Muscle of leg (tissue), 16 donors: ENCODE measurements around the gene PTH. TPM values are rescaled to one million over a fixed set of nuclear protein-coding genes. Genes with fewer than 3 reads are reported as not detected.
A peak's percentile ranks its signal among the peaks of the same experiment; 100 is the strongest.

Experiments used
- DNase-seq: peaks from one replicate; pipeline ENCODE4 v3.0.0; 2013
- H3K27ac ChIP-seq: one replicate; pipeline ENCODE4 v1.5.1; 2013; ENCODE audit warnings: mild to moderate bottlenecking, low read length, control low read depth
- H3K27me3 ChIP-seq: one replicate; pipeline ENCODE4 v1.6.1; 2013; ENCODE audit warnings: low read length; ENCODE audit not compliant: control insufficient read depth, insufficient read depth
- H3K36me3 ChIP-seq: one replicate; pipeline ENCODE4 v1.6.1; 2013; ENCODE audit warnings: low read length; ENCODE audit not compliant: control insufficient read depth, insufficient read depth
- H3K4me1 ChIP-seq: one replicate; pipeline ENCODE4 v1.6.1; 2013; ENCODE audit warnings: low read length; ENCODE audit not compliant: control insufficient read depth, insufficient read depth
- H3K4me3 ChIP-seq: one replicate; pipeline ENCODE4 v1.5.1; 2013; ENCODE audit warnings: low read length, control low read depth
- H3K9me3 ChIP-seq: replicated peaks from 2 replicates; pipeline ENCODE4 v1.6.1; 2013; ENCODE audit warnings: low read depth, low read length; ENCODE audit not compliant: control insufficient read depth
- WGBS: methylation state at CpG from one replicate; pipeline ENCODE4 v1.1.5; 2013; ENCODE audit warnings: missing lambda C conversion rate; ENCODE audit not compliant: insufficient coverage; 5-methylcytosine and 5-hydroxymethylcytosine counted together
- long read RNA-seq, 11 donors: transcript quantifications; one replicate each; lab custom pipeline, GENCODE V29; 2026
- polyA plus RNA-seq, 8 donors: library from polyadenylated mRNA; unstranded; fragments of 120-200 nt; gene quantifications; one replicate each; pipeline versions ENCODE4 v1.2.1 to v1.2.3, GENCODE V29; 2013; ENCODE audit warnings: inconsistent platforms in 1 of 8, low replicate concordance in 1 of 8; ENCODE audit not compliant: insufficient read length in 8 of 8, insufficient read depth in 1 of 8
- total RNA-seq: library from RNA; stranded (reverse); fragments of 120-200 nt; gene quantifications from one replicate; pipeline ENCODE4 v1.2.4, GENCODE V29; 2013

Gene PTH
- total RNA-seq = not detected
- polyA plus RNA-seq = not detected
- long read RNA-seq, donor 1 = 0 reads
- long read RNA-seq, donor 2 = 0 reads
- long read RNA-seq, donor 3 = 0 reads
- long read RNA-seq, donor 4 = 0 reads
- long read RNA-seq, donor 5 = 0 reads
- long read RNA-seq, donor 6 = 0 reads
- long read RNA-seq, donor 7 = 0 reads
- long read RNA-seq, donor 8 = 0 reads
- long read RNA-seq, donor 9 = 0 reads
- long read RNA-seq, donor 10 = 0 reads
- long read RNA-seq, donor 11 = 0 reads

DNA sequence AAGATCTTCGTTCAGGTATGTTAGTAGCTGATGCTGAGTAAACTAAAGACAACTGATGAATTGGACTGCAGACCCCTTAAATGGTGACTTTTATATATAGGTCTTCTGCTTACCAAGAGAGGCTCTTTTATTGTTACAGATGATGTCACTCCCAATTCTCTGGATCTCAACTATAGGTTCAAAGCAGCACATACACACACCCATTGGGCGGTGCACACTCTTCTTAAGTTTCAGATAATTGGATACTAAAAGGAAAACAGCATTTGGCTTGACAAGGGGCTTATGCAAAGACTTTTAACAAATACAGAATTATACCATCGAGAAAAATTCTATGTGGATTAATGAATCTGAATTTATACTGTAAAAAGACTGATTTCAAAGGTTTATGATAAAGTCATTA, at the start of gene PTH:
PTH (minus strand) TSS at position 69 of the 400 bp plus-strand sequence. CDS start 3,142 bp downstream, outside the sequence.
- peaks cover 2% of the 10 kb centered on the region for H3K27me3 ChIP-seq
- no CpG with 5 or more reads among the region's 3 CpGs for WGBS

DNA sequence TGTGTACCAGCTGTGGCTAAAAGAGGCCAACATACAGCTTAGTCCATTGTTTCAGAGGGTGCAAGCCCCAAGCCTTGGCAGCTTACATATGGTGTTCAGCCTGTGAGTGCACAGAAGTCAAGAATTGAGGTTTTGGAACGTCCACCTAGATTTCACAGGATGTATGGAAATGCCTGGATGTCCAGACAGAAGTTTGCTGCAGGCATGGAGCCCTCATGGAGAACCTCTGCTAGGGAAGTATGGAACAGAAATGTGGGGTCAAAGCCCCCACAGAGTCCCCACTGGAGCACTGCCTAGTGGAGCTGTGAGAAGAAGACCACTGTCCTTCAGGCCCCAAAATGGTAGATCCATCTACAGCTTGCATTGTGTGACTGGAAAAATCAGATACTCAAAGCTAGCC, 42.2 kb upstream of the PTH start:
- 55% methylated on average over 1 of the region's 1 CpG for WGBS
- no peak overlapping the region for H3K4me3 ChIP-seq
- no peaks in the 10 kb centered on the region for H3K27me3 ChIP-seq
- peaks cover 8% of the 10 kb centered on the region for H3K9me3 ChIP-seq
- H3K27ac ChIP-seq = no peak overlapping the region
- no peaks in the 10 kb centered on the region for H3K36me3 ChIP-seq
- DNase-seq = no peak
- no peaks in the 10 kb centered on the region for H3K4me1 ChIP-seq

More for the DNA sequence above, at the start of gene PTH:
- Histone ChIP-seq H3K4me1 (no peaks in the 10 kb centered on the region), H3K4me3 (no peak within 1 kb of the TSS), H3K36me3 (no peaks in the 10 kb centered on the region), H3K9me3 (no peaks in the 10 kb centered on the region), H3K27ac (no peak within 1 kb of the TSS)
- no peak for DNase-seq

DNA sequence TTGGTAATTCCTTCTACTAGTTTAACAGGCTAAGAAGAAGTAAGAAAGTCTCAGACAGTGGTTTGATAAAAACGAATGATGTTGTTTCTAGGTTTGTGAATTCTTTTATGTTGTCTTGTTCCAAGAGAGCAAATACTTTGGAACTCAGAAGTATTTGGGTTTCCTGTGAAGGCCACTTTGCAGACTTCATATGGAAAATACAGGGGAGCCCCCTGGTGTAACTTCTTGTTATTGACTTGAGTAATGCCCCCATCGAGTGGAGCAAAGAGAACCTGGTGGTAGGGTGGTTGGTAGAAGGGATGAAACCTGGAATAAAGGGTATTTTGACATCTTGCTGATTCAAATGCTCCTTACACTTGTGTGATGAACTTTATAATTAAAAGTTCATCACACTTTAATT, 40.0 kb upstream of the PTH start:
- Histone ChIP-seq H3K36me3 (no peaks in the 10 kb centered on the region), H3K4me3 (no peak overlapping the region), H3K27ac (no peak overlapping the region), H3K4me1 (no peaks in the 10 kb centered on the region), H3K27me3 (no peaks in the 10 kb centered on the region), H3K9me3 (peaks cover 8% of the 10 kb centered on the region)
- no peak for DNase-seq
- 47% methylated on average over 2 of the region's 2 CpGs for WGBS

GRCh38 chr11:13534358-13534757, 38.6 kb upstream of the PTH start:
- no peaks in the 10 kb centered on the region for H3K27me3 ChIP-seq
- H3K36me3 ChIP-seq = no peaks in the 10 kb centered on the region
- WGBS = 76% methylated on average over 6 of the region's 7 CpGs
- no peak for DNase-seq
- H3K4me3 ChIP-seq = no peak overlapping the region
- no peak overlapping the region for H3K27ac ChIP-seq
- peaks cover 8% of the 10 kb centered on the region for H3K9me3 ChIP-seq
- no peaks in the 10 kb centered on the region for H3K4me1 ChIP-seq

GRCh38 chr11:13525257-13525656, 29.5 kb upstream of the PTH start:
- Histone ChIP-seq H3K27me3 (no peaks in the 10 kb centered on the region), H3K4me1 (no peaks in the 10 kb centered on the region), H3K27ac (no peak overlapping the region), H3K9me3 (no peaks in the 10 kb centered on the region), H3K36me3 (no peaks in the 10 kb centered on the region), H3K4me3 (no peak overlapping the region)
- DNase-seq = no peak
- WGBS = 100% methylated on average over 1 of the region's 2 CpGs

- Histone ChIP-seq H3K4me1 (no peaks in the 10 kb centered on the region), H3K27ac (no peak overlapping the region), H3K4me3 (no peak overlapping the region), H3K9me3 (no peaks in the 10 kb centered on the region), H3K27me3 (no peaks in the 10 kb centered on the region), H3K36me3 (no peaks in the 10 kb centered on the region)
- WGBS = no CpG with 5 or more reads among the region's 1 CpG
- no peak for DNase-seq
Observed at GRCh38 chr11:13503393-13503792, 7.6 kb upstream of the PTH start.

DNA sequence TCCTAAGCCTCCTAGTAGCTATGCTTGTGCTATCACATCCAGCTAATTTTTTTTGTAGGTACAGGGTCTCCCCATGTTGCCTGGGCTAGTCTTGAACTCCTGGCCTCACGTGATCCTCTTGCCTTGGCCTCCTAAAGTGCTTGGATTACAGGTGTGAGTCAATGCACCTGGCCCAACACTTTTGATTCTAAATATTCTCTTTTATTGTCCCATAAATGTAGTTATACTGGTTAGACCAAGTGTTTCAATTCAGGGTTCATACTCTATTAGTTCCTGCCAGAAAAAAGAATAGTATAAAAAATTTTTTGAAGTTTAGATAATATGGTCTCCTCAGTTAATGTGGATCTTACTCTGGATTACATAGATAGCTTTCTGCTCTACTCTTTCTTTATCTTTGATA, 6.7 kb upstream of the PTH start:
- WGBS = no CpG with 5 or more reads among the region's 1 CpG
- H3K9me3 ChIP-seq = no peaks in the 10 kb centered on the region
- peaks cover 2% of the 10 kb centered on the region for H3K27me3 ChIP-seq
- H3K4me1 ChIP-seq = no peaks in the 10 kb centered on the region
- no peak for DNase-seq
- H3K27ac ChIP-seq = no peak overlapping the region
- no peaks in the 10 kb centered on the region for H3K36me3 ChIP-seq
- no peak overlapping the region for H3K4me3 ChIP-seq

DNA sequence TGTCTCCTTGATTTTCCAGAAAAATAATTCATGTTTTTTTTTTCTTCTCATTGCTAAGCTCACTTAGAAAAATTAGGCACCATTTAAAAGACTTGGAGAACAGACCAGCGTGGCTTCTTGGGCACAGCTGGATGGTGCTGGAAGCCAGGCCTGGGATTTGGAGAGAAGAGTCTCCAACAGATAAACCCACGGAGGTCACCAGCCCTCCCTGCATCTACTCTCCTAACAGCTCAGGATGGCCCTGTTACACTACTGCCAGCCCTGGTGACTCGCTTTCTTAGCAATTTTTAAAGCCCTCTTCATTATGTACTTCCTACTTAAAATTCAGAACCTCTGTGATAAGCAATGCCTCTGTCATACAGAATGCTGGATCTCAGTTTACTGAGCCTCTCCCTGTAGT, 1.7 kb downstream of the PTH start:
- Histone ChIP-seq H3K4me3 (no peak overlapping the region), H3K36me3 (no peaks in the 10 kb centered on the region), H3K4me1 (no peaks in the 10 kb centered on the region), H3K27me3 (peaks cover 2% of the 10 kb centered on the region), H3K27ac (no peak overlapping the region), H3K9me3 (no peaks in the 10 kb centered on the region)
- 55% methylated on average over 2 of the region's 3 CpGs for WGBS
- no peak for DNase-seq

- 82% methylated on average over 4 of the region's 5 CpGs for WGBS
- H3K4me3 ChIP-seq = no peak overlapping the region
- H3K9me3 ChIP-seq = no peaks in the 10 kb centered on the region
- H3K4me1 ChIP-seq = no peaks in the 10 kb centered on the region
- H3K27me3 ChIP-seq = peaks cover 2% of the 10 kb centered on the region
- no peak overlapping the region for H3K27ac ChIP-seq
- H3K36me3 ChIP-seq = no peaks in the 10 kb centered on the region
- DNase-seq = peak; percentile 6
Observed at GRCh38 chr11:13487661-13488030, 8.2 kb downstream of the PTH start.

GRCh38 chr11:13486926-13487660, 8.7 kb downstream of the PTH start:
- no peaks in the 10 kb centered on the region for H3K36me3 ChIP-seq
- DNase-seq = peak; percentile 17
- WGBS = 60% methylated on average over 16 of the region's 26 CpGs
- no peaks in the 10 kb centered on the region for H3K4me1 ChIP-seq
- H3K9me3 ChIP-seq = no peaks in the 10 kb centered on the region
- H3K27me3 ChIP-seq = peaks cover 2% of the 10 kb centered on the region
- no peak overlapping the region for H3K4me3 ChIP-seq
- no peak overlapping the region for H3K27ac ChIP-seq
